Measurements from ENCODE around the gene TCHP.
A peak's percentile ranks its signal among the peaks of the same experiment; 100 is the strongest.
"Not testable (repeated sequence)": the region's sequence is repeated elsewhere in the genome, so short reads cannot be mapped to it uniquely, and the experiment has no call there.

The TCHP gene

GRCh38 chr12:109899783-109900751 is at the start of gene TCHP:
Gene TCHP (plus strand): TSS chr12:109900274. CDS start chr12:109903027, 2,753 bp downstream.
- DNase-seq, result peak; percentile 85

- DNase-seq, result not testable (repeated sequence)
Measured at GRCh38 chr12:109850518-109850917, 49.6 kb upstream of the TCHP start.

DNA sequence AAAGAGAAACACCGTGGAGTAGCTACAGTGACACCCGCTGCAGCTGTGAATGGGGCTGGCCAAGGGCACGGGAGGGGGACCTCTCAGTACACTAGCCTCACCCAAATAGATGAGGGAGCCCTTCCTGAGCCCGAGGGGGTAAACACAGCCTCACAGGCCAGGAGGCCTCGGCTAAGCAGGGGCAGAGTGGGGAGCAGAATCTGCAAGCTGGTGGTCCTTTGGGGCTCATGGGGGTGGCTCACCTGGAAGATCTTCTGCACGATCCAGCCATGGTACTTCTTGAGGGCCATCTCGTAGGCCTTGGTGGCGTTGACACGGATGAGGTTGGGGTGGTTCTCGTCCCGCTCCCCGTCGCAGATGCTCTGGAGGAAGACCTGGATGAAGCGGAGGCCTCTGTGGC is 44.7 kb upstream of the TCHP start:
- DNase-seq, result no peak

DNA sequence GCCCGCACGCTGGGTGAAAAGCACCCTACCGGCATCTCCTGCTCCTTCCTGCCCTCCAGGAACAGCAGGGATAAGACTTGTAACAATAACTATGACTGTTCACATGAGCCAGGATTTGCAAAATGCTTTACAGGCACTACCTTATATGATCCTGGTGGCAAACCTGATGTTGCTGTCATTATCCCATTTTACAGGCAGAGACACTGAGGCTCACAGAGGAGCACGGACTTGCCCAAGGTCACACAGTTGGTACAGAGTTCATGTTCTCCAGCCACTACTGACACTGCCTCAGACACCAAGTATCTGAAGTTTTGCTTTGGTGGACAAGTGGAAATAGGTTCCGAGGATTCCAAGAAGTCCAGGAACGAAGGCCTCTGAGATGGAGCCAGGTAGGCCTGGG is 42.4 kb upstream of the TCHP start:
- DNase-seq, result no peak

- no peak for DNase-seq
Measured at GRCh38 chr12:109858764-109859163, 41.3 kb upstream of the TCHP start.

GRCh38 chr12:109860977-109861376 is 39.1 kb upstream of the TCHP start:
- no peak for DNase-seq

DNA sequence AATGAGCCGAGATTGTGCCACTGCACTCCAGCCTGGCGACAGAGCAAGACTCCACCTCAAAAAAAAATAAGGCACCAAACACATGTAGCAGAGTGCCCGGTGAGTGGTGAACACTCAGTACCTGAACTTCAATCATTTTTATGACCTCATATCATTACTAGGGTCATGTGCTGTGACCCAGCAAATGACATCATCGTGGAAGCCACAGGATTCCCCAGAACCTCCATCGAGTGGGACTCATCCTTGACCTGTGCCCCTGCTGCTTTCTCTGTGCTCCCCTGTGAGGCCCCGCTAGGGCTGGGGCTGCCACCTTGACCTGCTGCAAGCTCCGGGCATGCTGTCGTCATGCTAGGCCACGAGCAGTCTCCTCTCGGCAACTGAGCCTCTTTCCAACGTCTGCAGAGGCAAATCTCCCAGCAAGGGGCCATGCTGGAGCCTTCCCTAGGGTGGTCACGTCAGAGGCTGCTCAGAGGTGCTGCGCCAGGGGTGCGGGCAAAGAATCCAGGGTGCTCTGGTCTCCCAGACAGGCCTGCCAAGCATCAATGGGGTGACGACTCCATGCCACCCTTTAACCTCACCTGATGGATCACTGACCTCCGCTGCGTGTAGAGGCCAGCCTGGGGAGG is 38.3 kb upstream of the TCHP start:
- no peak for DNase-seq

GRCh38 chr12:109862491-109862890 is 37.6 kb upstream of the TCHP start:
- DNase-seq, result not testable (repeated sequence)

GRCh38 chr12:109863847-109864712 is 36.0 kb upstream of the TCHP start:
- no peak for DNase-seq

DNA sequence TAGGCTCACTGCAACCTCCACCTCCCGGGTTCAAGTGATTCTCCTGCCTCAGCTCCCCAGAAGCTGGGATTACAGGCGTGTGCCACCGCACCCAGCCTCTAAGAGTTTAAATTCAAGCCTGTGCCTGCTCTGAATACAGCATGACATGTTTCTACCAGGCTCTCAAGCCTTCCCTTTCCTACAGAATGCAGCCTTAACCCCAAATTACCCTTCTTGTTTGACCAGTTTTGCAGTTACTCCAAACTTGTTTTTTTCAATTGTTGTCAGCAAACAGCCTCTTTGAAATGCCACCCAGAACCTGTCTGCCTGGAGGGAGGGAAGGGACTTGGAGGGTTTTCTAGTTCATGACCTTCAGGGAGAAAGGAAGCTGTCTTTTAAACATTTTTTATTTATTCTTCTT is 35.2 kb upstream of the TCHP start:
- no peak for DNase-seq

- DNase-seq, result no peak
Measured at GRCh38 chr12:109868182-109869051, 31.7 kb upstream of the TCHP start.

- DNase-seq, result no peak
Measured at GRCh38 chr12:109870648-109871047, 29.4 kb upstream of the TCHP start.

GRCh38 chr12:109871668-109872314 is 28.3 kb upstream of the TCHP start:
- no peak for DNase-seq

DNA sequence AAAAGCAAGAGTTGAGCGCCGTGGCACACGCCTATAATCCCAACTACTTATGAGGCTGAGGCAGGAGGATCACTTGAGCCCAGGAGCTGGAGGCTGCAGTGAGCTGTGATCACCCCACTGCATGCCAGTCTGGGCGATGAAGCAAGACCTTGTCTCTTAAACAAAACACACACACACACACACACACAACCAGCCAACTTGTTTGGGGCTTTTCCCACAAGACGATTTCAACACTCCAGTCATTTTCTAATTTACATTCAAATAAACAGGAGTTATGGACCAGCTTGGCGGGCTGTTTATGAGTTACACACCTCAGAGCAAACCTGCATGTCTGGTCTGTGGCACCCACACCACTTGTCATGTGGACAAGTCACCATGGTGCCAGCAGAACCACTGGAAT is 26.4 kb upstream of the TCHP start:
- DNase-seq, result no peak

GRCh38 chr12:109875572-109876131 is 24.4 kb upstream of the TCHP start:
- no peak for DNase-seq

- DNase-seq, result no peak
Measured at GRCh38 chr12:109876406-109876805, 23.7 kb upstream of the TCHP start.

GRCh38 chr12:109877504-109878246 is 22.4 kb upstream of the TCHP start:
- DNase-seq, result no peak

DNA sequence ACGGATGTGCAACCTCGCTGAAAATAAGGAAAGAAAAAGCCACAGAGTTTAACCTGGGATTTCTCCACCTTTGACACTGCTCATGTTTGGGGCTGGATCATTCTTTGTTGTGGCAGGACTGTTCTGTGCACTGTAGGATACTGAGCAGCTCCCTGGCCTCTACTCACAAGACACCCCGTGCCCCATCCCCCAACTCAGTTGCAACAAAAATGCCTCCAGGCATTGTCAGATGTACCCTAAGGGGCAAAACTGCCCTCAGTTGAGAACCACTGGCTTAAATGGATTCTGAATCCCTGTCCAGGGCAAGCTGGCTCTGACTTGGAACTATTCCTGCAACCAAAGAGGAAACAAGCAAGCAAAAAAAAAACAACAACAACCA is 21.8 kb upstream of the TCHP start:
- no peak for DNase-seq

DNA sequence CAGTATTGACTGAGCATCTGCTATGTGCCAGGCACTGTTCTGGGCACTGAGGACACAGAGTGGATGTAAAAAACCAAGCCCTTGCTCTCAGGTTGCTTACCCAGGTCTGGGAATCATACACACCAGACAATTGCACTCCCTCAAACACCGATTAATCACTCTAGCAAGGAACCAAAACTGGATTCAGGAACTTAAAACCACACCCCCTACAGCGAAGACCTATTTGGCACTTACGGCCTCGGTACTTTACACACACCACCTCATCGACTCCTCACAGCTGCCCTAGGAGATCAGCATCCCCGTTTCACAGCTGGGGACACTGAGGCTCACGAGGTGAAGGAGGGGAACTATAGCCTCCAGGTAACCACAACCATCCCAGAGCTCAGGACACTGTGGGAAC is 21.3 kb upstream of the TCHP start:
- DNase-seq, result no peak

- DNase-seq, result no peak
Measured at GRCh38 chr12:109879351-109880042, 20.6 kb upstream of the TCHP start.

Measured in activated CD4-positive, alpha-beta T cell treated with anti-CD3 and anti-CD28 coated beads for 48 hours (primary cell).